GM10847 (cell line): ENCODE results near the gene CDK7.

Experiments used
- POLR2A ChIP-seq: IDR thresholded peaks from 2 replicates; pipeline ENCODE4 v1.6.1; 2011; ENCODE audit not compliant: insufficient read length; ENCODE audit errors: extremely low read depth

CDK7 gene

DNA sequence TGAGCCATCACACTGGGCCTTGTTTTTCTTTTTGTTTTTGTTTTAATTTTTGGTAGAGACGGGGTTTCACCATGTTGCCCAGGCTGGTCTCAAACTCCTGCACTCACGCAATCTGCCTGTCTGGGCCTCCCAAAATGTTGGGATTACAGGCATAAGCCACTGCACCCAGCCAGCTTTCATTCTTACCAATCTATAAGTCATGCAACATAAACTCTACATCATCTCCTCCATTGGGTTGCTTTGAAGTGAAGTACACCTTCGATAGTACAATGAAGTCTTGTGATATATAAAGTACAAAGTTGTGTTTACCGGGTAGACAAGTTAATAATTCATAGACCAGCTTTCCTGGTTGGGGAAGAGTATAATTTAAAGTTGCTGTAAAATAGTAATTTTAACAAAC lies 8.8 kb upstream of the CDK7 start:
- no peak for TF ChIP-seq POLR2A

DNA sequence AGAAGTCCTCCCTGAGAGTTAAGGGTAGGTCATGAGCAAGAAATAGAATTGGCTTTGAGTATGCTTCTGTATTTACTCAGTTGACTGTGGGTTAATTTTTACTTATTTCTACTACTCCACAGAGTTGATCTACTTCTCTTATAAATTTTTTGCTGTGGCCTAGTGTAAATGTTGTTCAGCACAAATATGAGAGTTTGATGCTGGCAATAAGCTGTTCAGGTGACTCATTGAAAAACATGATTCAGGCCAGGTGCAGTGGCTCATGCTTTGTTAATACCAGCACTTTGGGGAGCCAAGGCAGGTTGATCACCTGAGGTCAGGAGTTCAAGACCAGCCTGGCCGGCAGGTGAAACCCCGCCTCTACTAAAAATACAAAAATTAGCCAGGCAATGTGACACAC lies 4.5 kb upstream of the CDK7 start:
- TF ChIP-seq POLR2A: no peak

DNA sequence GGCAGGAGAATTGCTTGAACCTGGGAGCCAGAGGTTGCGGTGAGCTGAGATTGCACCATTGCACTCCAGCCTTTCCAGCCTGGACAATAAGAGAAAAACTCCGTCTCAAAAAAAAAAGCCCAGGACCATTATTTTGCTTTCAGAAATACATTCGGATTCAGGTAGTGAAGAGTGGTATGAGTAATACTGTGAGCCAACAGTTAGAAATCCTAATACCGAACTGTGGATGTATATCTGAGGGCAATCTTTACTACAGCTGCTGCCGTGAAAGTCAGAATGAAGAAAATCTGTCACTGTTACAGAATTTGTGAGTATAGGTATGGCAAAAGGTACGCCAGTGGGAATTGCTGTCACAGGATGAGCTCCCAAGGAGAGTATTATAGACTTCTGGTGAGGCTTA lies 3.4 kb upstream of the CDK7 start:
- TF ChIP-seq POLR2A: no peak

DNA sequence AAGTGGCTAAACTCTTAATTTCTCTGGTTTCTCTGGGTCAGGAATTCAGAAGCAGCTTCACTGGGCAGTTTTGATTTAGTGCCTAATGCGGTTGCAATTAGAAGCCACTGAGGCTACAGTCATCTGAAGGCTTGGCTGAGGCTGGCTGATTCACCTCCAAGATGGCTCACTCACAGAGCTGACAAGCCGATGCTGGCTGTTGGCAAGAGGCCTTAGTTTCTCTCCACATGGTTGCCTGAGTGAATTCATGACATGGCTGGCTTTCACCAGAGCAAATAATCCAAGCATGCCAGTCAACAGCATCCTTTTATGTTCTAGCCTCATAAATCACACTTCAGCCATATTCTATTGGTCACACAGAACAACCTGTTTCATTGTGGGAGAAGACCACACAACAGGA lies 2.8 kb upstream of the CDK7 start:
- TF ChIP-seq POLR2A: no peak

DNA sequence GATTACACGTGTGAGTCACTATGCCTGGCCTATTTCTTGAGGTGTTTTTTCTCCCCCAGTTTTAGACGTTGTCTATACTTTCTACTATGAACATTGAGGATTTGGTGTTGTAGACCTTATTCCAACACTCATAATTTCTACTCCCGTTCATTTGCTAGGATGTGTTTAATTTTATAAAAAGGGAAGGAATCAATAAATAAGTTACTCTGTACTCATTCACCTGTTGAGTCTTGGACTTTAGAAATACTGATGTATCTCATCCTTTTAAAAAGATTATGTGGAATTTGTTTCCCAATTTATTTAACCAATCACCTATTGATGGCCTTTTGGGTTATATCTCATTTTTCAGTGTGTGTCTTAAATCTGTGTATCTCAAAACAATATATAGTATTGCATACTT lies 3.2 kb downstream of the CDK7 start:
- TF ChIP-seq POLR2A: no peak

DNA sequence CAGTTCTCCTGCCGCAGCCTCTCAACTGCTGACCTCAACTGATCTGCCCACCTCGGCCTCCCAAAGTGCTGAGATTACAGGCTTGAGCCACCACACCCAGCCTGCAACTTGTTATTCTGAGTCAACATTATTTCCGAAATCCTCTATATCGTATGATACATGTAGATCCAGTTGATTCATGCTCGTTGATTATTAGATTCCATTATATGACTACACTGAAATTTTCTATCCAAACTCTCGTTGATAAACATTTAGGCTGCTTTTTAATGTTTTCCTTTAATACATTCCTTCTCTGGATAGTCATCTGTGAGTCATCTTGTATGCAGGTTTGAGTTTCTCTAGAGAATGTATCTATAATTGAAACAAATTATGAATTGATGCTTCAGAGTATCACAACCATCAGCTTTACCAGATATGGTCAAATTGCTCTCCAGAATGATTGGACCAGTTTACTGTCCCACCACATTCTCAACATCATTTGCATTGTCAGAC lies 4.1 kb downstream of the CDK7 start:
- TF ChIP-seq POLR2A: no peak

DNA sequence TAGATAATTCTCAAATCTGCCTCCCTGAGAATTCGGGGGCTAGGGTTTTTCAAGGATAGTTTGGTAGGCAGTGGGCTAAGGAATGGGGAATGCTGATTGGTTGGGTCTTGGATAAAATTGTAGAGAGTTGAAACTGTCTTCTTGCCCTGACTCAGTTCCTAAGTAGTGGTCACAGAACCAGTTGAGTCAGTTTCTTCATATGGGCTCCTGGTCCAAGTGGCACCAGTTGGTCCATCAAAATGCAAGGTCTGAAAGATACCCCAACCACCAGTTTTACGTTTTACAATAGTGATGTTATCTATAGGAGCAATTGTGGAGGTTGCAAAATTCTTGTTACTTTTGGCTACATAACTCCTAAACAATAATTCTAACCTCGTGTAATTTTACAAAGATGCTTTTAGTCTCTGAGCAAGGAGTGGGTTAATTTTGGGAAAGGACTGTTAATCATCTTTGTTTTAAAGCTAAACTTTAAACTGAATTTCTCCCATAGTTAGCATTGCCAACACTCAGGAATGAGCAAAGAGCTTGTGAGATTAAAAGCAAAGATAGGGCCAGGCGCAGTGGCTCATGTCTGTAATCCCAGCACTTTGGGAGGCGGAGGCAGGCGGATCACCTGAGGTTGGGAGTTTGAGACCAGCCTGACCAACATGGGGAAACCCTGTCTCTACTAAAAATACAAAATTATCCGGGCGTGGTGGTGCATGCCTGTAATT lies 7.7 kb downstream of the CDK7 start:
- TF ChIP-seq POLR2A: no peak

DNA sequence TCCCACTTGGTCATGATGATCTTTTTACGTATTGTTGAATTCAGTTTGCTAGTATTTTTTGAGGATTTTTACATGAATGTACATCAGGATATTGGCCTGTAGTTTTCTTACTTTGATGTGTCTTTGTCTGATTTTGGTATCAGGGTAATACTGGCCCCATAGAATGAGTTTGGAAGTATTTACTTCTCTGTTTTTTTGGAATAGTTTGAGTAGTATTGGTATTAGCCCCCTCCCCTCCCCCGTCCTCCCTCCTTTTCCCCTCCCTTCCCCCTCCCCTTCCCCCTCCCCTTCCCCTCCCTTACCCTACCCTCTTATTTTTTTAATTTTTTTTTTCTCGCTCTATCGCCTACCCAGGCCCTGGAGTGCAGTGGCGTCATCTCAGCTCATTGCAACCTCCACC lies 10.3 kb downstream of the CDK7 start:
- TF ChIP-seq POLR2A: no peak

DNA sequence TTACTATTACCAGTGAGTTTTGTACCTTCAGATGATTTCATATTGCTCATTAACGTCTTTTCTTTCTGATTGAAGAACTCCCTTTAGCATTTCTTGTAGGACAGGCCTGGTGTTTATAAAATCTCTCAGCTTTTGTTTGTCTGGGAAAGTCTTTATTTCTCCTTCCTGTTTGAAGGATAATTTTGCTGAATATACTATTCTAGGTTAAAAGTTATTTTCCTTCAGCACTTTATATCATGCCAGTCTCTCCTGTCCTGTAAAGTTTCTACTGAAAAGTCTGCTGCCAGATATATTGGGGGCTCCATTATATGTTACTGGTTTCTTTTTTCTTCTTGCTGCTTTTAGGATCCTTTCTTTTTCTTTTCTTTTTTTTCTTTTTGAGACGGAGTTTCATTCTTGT lies 13.3 kb downstream of the CDK7 start:
- no peak for TF ChIP-seq POLR2A

DNA sequence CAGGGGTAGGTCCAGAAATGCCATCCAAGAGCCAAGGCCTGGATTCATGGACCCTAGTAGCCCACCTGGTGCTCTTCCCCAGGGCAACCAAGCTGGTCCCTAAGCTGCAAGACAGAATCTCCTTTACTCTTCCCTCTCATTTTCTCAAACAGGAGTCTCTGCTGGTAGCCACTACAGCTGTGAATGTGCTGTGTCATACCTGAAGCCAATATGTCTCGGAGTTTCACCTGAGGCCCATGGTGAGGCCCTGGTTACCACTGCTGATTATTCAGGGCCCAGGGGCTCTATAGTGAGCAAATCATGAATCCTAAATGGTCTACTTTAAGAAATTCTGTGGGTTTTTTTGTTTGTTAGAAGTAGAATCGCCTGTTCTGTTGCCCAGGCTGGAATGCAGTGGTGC lies 15.9 kb downstream of the CDK7 start:
- no peak for TF ChIP-seq POLR2A

DNA sequence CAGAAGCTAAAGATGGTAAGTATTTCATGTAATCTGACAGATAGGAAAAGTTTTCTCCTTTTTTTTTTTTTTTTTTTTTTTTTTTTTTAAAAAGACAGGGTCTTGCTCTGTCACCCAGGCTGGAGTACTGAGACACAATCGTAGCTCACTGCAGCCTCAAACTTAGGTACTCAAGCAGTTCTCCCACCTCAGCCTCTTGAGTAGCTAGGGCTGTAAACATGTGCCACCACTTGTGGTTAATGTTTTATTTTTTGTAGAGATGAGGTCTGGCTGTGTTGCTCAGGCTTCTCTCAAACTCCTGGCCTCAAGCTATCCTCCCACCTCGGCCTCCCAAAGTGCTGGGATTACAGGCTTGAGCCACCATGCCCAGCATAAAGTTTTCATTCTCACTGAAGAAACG lies 17.8 kb downstream of the CDK7 start:
- no peak for TF ChIP-seq POLR2A

DNA sequence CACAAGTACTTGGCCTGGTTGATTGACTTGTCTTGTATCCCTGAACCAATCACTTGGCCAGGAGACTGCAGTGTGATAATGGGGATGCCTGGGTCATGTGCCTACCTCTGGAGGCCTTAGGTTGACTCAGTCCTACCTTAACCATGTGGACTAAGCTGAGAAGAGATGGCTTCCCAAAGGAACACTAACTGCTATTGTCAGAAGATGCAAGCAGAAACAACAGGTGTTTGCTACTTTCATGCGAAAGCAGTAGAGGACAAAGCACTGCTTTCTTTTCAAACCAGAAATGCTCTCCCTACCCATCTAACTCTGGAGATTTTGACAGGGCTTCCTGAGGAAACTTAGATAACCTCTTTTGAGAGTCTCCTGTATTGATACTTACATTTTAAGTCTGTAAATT lies 22.9 kb downstream of the CDK7 start:
- no peak for TF ChIP-seq POLR2A

DNA sequence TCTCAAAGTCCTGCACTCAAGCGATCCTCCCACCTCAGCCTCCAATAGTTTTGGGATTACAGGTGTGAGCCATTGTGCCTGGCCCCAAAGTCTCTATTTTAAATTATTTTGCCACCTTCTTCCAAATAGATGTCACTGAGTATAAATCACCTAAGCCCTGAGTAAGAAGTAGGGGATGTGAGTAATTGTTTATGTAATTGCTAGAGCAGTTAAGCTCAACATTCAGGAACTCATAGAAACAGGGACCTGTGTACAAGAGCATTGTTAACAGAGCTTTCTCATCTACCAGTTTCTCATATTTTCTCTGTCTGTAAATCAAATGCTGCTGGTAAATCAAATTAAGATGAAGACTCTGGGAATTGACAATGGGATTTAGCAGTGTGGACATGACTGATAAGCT lies 26.3 kb downstream of the CDK7 start:
- no peak for TF ChIP-seq POLR2A

DNA sequence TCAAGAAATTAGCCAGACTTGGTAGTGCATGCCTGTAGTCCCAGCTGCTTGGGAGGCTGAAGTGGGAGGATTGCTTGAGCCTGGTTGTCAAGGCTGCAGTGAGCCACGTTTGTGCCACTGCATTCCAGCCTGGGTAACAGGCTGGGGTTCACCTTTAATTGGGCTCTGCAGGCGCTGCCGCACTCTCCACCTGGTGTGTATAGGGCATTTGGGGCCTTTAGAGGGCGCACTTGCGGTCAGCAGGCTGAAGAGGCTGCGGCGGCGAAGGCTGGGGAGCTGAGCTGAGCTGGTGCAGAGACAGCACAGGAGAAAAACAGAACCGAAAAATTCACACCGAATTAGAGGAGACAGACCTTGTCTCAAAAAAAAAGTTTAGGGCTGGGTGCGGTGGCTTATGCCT lies 31.2 kb downstream of the CDK7 start:
- TF ChIP-seq POLR2A: no peak

DNA sequence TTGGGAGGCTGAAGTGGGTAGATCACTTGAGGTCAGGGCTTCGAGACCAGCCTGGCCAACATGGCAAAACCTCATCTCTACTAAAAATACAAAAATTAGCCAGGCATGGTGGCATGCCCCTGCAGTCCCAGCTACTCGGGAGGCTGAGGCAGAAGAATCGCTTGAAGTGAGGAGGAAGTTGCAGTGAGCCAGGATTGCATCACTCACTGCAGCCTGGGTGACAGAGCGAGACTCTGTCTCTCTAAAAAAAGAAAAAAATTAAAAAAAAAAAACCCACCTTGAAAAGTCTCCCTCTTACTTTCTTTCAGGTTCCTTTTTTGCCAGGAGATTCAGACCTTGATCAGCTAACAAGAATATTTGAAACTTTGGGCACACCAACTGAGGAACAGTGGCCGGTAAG lies 34.2 kb downstream of the CDK7 start:
- TF ChIP-seq POLR2A: no peak

DNA sequence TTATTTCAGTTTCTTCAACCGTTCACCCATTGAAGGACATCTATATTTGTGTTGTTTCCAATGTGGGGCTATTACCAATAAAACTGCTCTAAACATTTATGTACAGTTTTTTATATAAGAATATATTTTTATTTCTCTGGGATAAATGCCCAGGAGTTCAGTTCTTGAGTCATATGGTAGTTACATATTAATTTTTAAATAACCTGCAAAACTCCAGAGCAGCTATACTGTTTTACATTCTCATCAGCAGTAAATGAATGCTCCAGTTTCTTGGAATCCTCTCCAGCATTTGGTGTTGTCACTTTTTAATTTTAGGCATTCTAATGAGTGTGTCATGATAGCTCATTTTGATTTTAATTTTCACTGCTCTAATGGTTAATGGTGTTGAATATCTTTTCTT lies 36.2 kb downstream of the CDK7 start:
- TF ChIP-seq POLR2A: no peak

DNA sequence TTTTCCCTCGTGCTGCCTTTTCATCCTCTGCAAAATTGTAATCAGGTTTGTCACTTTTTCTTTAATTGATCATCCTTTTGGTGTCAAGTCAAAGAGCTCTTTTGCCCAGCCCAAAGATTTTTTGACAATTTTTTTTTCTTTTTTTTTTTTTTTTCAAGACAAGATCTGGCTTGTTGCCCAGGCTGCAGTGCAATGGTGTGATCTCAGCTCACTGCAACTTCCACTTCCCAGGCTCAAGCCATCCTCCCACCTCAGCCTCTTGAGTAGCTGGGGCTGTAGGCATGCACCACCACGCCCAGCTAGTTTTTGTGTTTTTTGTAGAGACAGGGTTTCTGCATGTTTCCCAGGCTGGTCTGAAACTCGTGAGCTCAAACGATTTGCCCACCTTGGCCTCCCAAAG lies 36.7 kb downstream of the CDK7 start:
- no peak for TF ChIP-seq POLR2A
